Measurements from ENCODE around the gene ZFAND2A.
"Not testable (repeated sequence)": the region's sequence is repeated elsewhere in the genome, so short reads cannot be mapped to it uniquely, and the experiment has no call there.

ZFAND2A gene

DNA sequence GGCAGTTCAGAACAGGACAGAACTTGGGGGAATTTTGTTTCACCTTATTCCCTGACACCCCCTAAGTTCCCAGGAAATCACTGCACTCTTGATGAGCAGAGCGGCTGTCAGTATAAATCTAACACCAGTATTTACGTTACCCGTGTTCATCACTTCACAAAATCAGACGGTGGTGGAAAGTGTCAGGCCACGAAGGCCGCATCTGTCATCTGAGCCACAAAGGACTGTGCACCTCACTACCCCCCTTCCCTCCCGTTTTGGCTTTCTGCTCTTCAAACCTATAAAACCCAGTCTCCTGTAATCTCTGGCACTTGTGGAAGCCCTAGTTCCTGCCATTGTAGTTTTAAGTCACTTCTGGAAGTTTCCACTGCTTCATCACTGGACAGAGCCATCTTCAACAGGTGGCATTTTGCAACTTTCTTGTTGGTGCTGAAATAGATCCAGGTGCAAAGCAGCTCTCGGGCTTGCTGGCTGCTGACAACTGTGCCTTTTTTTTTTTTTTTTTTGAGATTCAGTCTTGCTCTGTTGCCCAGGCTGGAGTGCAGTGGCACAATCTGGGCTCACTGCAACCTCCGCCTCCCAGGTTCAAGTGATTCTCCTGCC is 9.5 kb downstream of the ZFAND2A start:
- no peak for DNase-seq

DNA sequence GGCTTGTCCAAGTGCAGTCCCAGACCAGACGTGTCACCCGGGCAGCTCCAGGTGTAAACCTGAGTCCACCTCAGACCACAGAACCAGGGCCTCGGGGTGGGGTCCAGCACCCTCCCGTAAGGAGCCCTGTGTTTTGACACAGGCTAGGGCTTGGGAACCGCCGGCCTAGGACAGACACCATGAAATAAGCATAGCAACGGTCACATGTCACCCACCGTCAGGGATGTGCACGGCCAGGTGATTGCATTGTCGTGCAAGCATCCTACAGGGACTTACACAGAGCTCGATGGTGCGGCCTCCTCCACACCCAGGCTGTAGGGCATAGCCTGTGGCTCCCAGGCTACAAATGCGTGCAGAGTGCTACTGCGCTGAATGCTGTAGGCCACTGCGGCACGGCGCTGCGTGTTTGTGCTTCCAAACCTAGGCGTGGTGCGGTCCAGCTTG is 10.6 kb downstream of the ZFAND2A start:
- DNase-seq: no peak

DNA sequence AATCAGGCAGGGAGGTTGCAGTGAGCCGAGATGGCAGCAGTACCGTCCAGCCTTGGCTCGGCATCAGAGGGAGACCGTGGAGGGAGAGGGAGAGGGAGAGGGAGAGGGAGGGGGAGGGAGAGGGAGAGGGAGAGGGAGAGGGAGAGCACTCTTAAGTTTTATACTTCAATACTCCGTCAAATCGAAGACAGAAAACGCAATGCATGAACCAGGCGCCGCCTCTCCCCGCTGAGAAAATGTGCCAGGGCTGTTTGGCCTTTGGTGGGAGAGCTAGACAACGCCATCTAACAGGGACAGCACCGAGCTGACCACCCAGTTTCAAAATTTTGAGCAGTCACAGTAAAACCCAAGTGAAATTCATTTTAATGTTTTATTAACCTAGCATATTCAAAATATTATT is 12.1 kb downstream of the ZFAND2A start:
- DNase-seq: not testable (repeated sequence)

DNA sequence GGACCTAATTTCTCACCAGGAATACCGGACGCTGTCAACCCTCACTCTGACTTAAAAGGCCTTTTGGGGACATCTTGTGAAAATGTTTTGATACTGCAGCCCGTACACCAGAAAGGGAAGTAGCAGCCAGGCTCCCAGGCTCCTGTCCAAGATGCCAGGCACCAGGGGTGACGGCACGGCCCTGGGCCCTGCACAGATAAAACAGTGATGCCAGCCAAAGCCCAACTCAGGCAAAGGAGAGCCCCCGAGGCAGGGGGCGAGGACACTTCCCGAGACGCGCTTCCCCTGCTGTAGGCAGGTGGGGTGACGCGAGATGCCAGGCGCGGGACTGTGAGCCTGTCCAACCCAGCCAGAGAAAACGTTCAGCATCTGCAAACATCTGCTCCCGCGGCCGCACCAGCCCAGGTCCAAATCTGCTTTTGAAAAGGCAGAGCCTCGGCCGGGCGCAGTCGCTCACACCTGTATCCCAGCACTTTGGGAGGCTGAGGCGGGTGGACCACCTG is 15.7 kb downstream of the ZFAND2A start:
- DNase-seq: peak; percentile 50 to 64

DNA sequence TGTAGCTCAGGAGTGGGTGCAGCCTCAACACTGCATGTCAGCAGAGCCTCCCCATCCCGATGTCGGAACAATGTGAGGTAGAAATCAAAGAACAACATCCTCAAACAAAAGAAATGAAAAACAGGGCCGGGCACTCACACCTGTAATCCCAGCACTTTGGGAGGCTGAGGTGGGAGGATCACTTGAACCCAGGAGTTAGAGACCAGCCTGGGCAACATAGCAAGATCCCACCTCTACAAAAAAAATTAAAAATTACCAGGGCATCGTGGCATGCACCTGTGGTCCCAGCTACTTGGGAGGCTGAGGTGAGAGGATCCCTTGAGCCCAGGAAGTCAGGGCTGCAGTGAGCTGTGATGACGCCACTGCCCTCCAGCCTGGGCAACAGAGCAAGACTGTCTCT is 17.0 kb downstream of the ZFAND2A start:
- not testable (repeated sequence) for DNase-seq

DNA sequence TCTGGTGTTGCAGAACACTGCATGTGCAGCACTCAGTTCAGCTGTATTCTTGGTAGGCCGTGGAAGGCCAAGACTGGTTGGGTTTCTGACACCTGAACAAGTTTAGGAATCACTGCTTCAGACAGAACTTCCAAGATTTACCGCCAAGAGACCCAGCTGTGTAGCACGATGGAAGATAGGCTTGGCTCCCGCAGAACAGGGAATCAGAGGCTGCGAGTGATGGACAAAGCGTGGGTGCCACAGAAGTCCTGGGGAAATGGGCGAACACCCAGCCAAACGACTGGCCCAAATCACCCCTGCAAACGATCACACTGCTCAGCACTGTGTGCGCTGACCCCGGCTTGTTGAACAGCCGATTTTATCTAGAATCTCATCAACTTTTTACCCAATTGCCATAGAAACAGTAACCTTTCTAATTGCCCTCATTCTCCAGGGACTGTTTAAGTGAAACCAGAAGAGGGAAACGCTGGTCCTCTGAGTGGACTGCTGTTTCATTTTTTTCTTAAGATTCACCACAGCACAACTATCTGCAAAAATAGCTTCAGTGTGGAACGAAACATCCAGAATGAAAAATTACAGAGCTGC is 17.9 kb downstream of the ZFAND2A start:
- no peak for DNase-seq

DNA sequence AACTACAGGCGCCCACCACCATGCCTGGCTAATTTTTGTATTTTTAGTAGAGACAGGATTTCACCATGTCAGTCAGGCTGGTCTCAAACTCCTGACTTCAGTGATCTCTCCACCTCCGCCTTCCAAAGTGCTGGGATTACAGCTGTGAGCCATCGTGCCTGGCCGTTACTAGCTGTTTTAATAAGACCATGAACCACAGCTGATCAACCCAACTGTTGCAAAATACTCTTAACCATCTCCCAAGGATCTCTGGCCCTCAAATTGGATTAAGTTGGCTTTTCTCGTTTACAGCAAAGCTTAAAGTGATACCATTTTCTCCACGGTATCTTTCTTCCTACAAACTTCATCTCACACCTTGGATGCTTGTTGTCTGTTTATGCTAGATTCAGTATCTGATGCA is 18.3 kb downstream of the ZFAND2A start:
- no peak for DNase-seq

DNA sequence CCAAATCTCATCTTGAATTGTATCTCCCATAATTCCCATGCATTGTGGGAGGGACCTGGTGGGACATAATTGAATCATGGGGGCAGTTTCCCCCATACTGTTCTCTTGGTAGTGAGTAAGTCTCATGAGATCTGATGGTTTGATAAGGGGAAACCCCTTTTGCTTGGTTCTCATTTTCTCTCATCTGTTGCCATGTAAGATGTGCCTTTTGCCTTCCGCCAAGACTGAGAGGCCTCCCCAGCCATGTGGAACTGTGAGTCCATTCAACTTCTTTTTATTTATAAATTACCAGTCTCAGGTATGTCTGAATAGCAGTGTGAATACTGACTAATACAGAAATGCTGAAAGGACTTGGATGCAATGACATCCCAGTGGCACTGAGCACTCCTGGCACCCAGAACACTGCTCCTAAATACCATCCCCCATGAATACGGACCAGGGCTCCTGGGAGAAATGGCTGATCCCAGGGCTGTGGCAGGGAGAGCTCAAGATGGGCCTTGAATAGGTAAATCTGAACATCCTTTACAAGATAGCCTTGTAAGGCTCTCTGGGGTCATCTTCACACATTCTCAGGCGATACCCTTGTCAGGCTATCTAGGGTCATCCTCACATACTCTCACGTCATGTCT is 19.4 kb downstream of the ZFAND2A start:
- DNase-seq: no peak

DNA sequence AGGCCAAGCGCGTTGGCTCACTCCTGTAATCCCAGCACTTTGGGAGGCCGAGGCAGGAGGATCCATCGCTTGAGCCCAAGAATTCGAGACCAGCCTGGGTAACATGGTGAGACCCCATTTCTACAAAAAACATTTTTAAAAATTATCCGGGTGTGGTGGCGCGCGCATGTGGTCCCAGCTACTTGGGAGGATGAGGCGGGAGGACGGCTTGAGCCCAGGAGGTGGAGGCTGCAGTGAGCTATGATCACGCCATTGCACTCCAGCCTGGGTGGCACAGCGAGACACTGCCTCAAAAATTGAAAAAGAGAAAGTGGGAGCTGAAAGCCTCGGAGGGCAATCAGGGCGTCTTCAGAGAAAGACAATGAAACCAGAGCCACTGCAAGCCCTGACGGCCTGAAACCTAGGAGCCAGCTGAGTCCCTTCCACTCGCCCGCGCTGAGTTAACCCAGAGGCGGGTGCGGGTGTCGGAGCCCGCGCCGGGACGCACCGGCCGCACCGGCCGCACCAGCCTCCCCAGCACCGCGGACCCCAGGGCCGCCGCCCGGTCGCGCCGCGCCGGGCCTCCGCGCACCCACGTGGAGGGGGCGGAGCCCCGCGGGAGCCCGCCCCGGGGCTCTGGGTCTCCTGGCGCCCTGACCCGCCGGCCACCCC is 22.4 kb downstream of the ZFAND2A start:
- no peak for DNase-seq

DNA sequence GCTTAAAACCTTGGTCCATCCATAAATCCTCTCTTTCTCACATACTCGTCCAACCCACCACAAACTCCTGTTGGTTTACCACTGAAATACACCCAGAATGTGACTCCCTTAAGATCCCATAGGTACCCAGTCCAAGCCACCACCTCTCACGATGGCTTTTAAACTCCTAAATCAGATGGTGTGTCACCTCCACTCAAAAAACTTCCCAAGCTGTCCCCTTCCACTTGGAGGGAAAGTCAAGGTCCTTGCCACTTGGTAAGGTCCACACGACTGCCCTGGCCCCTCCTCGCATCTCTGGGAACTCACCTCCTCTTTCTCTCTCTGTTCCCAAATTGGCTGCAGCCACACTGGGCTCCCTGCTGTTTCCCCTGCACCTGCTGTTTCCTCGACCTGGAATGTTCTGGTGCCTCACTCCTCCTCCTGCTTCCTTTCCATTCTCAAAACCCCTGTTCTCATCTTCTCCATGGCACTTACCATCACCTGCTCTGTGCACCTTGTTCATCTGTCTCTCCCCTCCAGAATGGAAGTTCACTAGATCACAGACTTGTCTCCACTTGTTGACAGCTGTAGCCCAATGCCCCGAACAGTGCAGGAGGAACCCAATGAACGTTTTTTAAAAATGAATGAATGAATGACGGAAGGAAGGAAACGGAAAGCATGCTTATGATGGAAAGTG is 23.0 kb downstream of the ZFAND2A start:
- peak; percentile 2 to 3 for DNase-seq

DNA sequence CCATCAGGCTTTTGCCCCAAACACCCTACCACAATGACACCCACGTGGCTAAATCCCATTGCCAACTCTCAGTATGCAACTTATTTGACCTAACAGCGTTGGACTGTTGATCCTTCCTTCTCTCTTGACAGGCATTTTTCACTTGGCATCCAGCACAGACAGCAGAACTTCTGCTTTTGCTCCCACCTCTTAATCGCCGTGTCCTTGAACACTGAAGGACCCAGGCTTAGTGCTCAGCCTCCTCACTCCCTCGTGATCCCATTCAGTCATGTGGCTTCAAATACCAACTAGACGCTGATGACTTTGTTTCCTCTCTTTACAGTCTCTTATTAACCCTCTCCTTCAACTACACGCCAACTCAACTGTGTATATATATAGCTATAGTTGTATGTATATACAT is 25.0 kb downstream of the ZFAND2A start:
- peak; percentile 12 to 16 for DNase-seq

DNA sequence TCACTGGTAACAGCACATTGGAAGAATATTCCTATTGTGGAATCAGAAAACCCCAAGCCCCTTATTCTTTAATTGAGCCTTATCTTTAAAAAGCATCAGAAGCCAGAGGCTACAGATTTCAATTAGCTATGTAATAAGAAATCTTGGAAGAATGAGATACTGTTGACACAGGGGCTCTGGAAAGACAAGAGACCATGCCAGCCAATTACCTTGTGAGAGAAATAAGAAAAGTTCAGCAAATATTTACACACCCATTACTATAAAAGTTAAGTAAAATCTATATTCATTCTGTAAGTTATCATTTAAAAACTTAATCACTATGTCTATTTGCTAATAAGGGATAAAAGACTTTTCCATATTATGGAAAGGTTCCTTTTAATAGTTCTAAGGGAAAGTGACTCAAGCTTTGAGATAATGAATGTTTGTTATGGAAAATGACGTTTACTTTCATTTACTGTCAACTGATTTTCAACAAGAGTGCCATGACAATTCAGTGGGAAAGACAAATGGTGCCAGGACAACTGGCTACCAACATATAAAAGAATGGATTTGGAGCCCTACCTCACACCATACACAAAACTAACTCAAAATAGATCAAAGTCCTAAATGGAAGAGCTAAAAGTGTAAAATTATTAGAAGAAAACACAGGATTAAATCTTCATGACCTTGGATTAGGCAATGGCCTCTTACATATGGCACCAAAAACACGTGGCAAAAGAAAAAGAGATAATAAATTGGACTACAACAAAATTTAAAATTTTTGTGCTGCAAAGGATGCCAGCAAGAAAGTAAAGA is 28.3 kb downstream of the ZFAND2A start:
- no peak for DNase-seq

DNA sequence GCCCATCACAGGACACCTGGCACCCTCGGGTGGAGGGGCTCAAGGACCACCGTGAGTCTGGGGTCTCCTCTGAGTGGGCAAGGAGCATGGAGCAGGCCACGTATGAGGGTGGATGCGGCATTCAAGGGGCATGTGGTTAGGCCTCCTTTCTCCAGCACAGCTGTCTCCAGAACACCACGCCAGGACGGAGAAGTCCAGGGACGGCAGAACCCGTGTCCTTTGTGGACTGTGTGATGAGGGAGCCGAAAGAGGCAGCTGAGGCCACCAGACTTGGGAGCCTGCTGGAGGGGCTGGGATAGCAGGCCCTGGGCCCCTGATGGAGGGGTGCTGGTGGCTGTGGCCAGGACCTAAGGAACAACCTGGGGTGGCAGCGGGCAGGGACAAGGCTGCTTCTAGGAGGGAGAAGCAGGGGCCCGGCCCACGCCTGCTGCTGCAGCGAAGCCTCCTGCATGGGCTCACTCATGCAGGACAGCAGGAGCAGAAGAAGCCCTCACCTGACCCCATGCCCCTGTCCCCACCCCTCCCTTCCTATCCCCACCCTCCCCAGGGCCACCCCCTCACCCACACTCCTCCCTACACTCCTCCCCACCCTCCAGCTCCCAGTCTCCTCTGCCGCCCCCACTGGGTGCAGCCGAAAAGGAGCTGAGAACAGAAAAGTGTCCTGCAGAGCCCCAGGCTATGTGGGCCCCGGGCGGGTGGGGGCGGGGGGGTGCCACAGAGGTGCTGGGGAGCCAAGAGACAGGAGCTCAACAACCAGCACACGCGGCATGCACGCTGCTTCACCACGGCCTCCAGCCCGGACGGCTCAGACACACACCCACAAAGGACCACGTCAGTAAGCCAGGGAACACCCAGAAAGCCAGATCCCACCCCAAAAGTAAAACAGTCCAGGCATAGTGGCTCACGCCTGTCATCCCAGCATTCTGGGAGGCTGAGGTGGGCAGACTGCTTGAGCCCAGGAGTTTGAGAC is 29.7 kb downstream of the ZFAND2A start:
- DNase-seq: no peak

DNA sequence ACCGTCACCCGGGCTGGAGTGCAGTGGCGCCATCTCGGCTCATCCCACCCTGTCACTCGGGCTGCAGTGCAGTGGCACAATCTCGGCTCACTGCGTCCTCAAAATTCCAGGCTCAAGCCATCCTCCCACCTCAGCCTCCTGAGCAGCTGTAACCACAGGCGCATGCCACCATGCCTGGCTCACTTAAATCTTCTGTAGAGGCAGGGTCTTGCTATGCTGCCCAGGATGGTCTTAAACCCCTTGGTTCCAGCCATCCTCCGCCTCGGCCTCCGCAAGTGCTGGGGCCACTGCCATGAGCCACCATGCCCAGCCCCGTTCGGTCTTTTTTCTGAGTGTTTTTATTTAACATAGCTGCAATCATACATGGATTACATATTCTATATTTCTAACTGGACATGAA is 30.6 kb downstream of the ZFAND2A start:
- no peak for DNase-seq

DNA sequence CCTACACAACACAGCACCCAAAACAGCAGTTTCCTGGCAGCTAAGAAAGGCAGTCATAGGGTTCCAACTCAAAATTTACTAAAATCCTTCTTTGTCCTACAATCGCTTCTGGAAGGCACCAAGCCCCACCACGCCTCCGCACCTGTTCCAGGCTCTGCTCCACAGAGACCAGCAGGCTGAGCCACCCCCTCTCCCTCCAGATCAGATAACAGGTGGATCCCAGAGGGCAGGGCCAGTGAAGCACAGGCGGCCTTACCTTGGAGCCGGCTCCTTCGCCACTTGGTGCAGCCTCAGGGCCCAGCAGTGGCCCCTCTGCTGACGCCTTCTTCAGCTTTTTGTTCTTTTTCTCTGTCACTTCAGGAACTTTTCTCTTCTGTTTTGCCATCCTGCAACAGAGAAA is 33.0 kb downstream of the ZFAND2A start:
- DNase-seq: no peak

DNA sequence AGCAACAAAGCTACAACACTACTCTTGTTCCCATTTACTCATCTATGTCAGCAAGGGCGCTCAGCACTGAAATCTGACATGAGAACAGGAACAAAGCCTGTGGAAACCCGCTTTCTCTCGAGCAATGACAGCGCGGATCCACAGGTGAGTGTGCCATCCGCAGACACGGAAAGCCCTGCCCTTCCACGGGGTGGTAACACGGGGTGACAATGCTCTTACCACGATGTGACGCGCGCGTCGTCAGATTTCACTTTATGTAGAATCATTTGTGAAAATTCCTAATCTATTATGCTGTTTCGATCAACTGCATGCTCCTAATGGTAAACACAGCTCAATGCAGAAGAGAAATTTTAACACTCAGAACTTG is 34.4 kb downstream of the ZFAND2A start:
- no peak for DNase-seq

DNA sequence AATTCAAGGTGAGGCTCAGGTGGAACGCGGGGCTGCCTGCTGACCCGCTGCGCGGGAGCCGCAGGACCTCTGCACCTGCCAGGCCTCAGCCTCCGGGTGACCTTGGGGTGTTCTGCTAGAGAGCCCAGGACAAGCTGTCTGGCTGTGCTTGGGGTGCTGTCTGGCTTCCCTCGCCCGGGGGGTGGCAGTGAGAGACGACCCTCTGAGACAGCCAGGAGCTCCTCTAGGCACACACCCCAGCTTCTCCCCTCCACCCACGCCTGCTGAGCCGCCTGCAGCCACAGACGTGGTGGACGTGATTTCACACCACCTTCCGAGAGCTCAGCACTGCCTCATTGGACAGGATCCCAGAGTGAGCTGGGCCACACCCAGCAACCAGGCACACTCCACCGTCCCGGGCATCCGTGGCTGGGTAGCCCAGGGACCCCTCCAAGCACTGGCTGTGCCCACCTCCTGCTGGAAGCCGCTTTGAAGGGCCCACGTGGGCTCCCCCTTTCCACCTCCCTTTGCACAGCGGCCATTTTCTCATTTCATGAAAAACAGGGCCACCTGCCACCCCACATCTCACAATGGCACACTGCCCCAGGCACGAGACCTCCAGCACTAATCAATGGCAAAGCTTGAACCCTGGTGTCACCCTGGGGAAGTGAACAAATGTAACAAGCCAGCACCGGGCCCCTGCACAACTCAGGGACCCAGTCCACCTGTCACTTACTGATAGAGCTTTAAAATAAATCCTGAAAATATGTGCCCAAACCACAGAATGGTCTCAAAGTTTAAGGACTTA is 35.0 kb downstream of the ZFAND2A start:
- no peak for DNase-seq

DNA sequence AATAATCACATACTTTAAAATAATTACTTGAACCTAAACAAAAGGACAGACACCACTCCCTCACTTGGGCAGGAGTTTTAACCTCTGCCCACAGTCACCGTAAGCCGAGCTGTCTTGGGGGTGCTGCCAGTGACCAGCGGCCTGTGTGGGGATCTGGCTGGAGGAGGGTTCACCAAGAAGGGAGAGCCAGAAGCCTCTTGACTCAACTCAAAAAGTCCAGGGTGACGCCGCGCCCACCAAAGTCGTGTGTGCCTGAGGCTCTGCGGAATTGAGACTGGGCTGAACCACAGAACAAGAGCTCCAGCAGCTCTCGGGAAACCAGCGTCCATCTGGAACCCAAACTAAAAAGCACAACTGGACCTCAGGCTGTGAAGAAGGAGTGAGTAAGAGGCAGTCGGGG is 35.8 kb downstream of the ZFAND2A start:
- DNase-seq: no peak

DNA sequence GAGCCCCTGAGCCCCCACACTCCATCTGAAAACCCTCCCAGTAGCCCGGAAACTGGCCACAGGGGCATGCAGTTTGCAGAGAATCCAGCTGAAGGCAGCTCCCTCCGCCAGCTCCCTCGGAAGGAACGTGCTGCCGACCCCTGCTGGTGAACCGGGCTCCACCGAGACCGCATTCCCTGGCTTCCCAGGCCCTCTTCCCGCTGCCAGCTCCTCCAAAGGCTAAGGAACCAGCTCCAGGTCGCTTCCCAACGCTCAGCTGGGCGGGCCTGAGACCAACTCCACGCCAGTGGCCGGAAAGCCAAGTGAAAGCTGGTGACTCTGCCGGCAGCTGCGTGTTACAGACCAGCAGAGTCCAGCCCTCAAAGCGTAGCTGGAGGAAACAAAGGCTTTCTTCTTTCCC is 36.3 kb downstream of the ZFAND2A start:
- DNase-seq: no peak

DNA sequence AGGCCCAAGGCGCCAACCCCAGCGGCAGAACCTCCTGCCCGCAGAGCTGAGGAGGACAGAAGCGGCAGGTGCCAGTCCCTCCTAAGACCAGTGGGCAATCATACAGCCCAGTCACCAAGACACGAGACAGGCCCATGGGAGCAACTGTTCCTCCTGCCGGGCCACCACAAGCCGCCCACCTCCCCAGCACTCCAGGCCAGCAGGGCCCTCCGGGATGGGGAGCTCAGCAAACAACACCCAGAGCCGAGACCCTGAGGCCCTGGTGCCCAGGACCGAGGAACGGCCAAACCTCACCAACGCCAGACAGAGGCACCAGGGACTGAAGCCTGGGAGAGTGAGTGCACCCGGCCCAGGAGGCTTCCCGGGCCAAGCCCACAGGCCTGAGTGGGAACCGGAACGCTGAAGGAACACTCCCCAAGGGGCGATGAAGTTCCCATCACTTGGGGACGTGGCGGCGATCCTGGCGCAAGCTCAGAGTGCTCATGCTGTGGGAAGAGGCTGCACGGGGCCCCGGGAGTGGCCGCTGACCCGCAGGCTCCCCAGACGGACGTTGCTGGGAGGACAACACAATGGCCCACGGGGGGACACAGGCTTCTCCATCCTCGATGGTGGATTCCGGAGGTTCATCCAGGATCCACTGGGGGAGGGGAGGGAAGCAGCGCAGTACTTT is 37.0 kb downstream of the ZFAND2A start:
- DNase-seq: no peak

Measured in Kasumi-1 (cell line).